ENCODE results near the gene CBR3.

The CBR3 gene

GRCh38 chr21:36156339-36156814, 21.5 kb downstream of the CBR3 start:
- DNase-seq (ENCODE audit: low spot score): peak; percentile 97

- peak; percentile 50 for DNase-seq (ENCODE audit: low spot score)
These were observed 22.2 kb downstream of the CBR3 start, which contains the start of gene DOP1B for GRCh38 chr21:36156815-36157670. Gene DOP1B, plus strand, starts transcription at chr21:36156824. Its CDS starts 7,910 bp downstream, at chr21:36164734.

- DNase-seq (ENCODE audit: low spot score): no peak
These were observed 24.6 kb downstream of the CBR3 start for GRCh38 chr21:36159356-36159921.

- no peak for DNase-seq (ENCODE audit: low spot score)
These were observed 25.9 kb downstream of the CBR3 start for GRCh38 chr21:36160850-36161178.

GRCh38 chr21:36162631-36163030, 27.8 kb downstream of the CBR3 start:
- no peak for DNase-seq (ENCODE audit: low spot score)

GRCh38 chr21:36163750-36164741, 29.2 kb downstream of the CBR3 start:
- no peak for DNase-seq (ENCODE audit: low spot score)

GRCh38 chr21:36165356-36165755, 30.5 kb downstream of the CBR3 start:
- no peak for DNase-seq (ENCODE audit: low spot score)

- no peak for DNase-seq (ENCODE audit: low spot score)
These were observed 31.8 kb downstream of the CBR3 start for GRCh38 chr21:36166705-36167104.

- no peak for DNase-seq (ENCODE audit: low spot score)
These were observed 32.7 kb downstream of the CBR3 start for GRCh38 chr21:36167541-36167940.

- no peak for DNase-seq (ENCODE audit: low spot score)
These were observed 34.7 kb downstream of the CBR3 start for GRCh38 chr21:36169470-36170128.

- no peak for DNase-seq (ENCODE audit: low spot score)
These were observed 35.9 kb downstream of the CBR3 start for GRCh38 chr21:36170823-36171222.

- no peak for DNase-seq (ENCODE audit: low spot score)
These were observed 36.5 kb downstream of the CBR3 start for GRCh38 chr21:36171336-36171735.

GRCh38 chr21:36171741-36172331, 37.0 kb downstream of the CBR3 start:
- no peak for DNase-seq (ENCODE audit: low spot score)

GRCh38 chr21:36174780-36175179, 39.9 kb downstream of the CBR3 start:
- no peak for DNase-seq (ENCODE audit: low spot score)

- DNase-seq (ENCODE audit: low spot score): no peak
These were observed 41.1 kb downstream of the CBR3 start for GRCh38 chr21:36175771-36176565.

GRCh38 chr21:36178349-36178748, 43.5 kb downstream of the CBR3 start:
- DNase-seq (ENCODE audit: low spot score): no peak

- no peak for DNase-seq (ENCODE audit: low spot score)
These were observed 44.3 kb downstream of the CBR3 start for GRCh38 chr21:36179145-36179544.

GRCh38 chr21:36180963-36181362, 46.1 kb downstream of the CBR3 start:
- no peak for DNase-seq (ENCODE audit: low spot score)

GRCh38 chr21:36183144-36183795, 48.4 kb downstream of the CBR3 start:
- no peak for DNase-seq (ENCODE audit: low spot score)

GRCh38 chr21:36184545-36184944, 49.7 kb downstream of the CBR3 start:
- DNase-seq (ENCODE audit: low spot score): no peak
